Measurements from ENCODE around the gene DLG2.
A peak's percentile ranks its signal among the peaks of the same experiment; 100 is the strongest.

Gene DLG2

GRCh38 chr11:83671289-83671688, 1955.9 kb downstream of the DLG2 start:
- no peak for TF ChIP-seq ZFX (IDR thresholded peaks at IDR 0.05; ENCODE audit: borderline replicate concordance)
- peak; percentile 26; the same call in 1 of the 2 replicates for TF ChIP-seq CTCF (IDR thresholded peaks at IDR 0.05)
- no peak overlapping the region for H3K27ac ChIP-seq

GRCh38 chr11:83666149-83666548, 1961.0 kb downstream of the DLG2 start:
- H3K27ac ChIP-seq: no peak overlapping the region

GRCh38 chr11:83663988-83664387, 1963.2 kb downstream of the DLG2 start:
- no peak overlapping the region for H3K27ac ChIP-seq
- no peak for TF ChIP-seq CTCF (IDR thresholded peaks at IDR 0.05)
- no peak for TF ChIP-seq ZFX (IDR thresholded peaks at IDR 0.05; ENCODE audit: borderline replicate concordance)

More at GRCh38 chr11:83666149-83666548, 1961.0 kb downstream of the DLG2 start:
- TF ChIP-seq ZFX (IDR thresholded peaks at IDR 0.05; ENCODE audit: borderline replicate concordance) (no peak), CTCF (IDR thresholded peaks at IDR 0.05) (no peak)

GRCh38 chr11:83663446-83663845, 1963.7 kb downstream of the DLG2 start:
- no peak for TF ChIP-seq CTCF (IDR thresholded peaks at IDR 0.05)
- TF ChIP-seq ZFX (IDR thresholded peaks at IDR 0.05; ENCODE audit: borderline replicate concordance): no peak
- no peak overlapping the region for H3K27ac ChIP-seq

GRCh38 chr11:83662494-83662893, 1964.7 kb downstream of the DLG2 start:
- no peak for TF ChIP-seq CTCF (IDR thresholded peaks at IDR 0.05)
- TF ChIP-seq ZFX (IDR thresholded peaks at IDR 0.05; ENCODE audit: borderline replicate concordance): no peak
- no peak overlapping the region for H3K27ac ChIP-seq

GRCh38 chr11:83661491-83662350, 1965.4 kb downstream of the DLG2 start:
- TF ChIP-seq ZFX (IDR thresholded peaks at IDR 0.05; ENCODE audit: borderline replicate concordance): no peak
- TF ChIP-seq CTCF (IDR thresholded peaks at IDR 0.05): no peak
- no peak overlapping the region for H3K27ac ChIP-seq

GRCh38 chr11:83659466-83659865, 1967.7 kb downstream of the DLG2 start:
- TF ChIP-seq ZFX (IDR thresholded peaks at IDR 0.05; ENCODE audit: borderline replicate concordance) (no peak), CTCF (IDR thresholded peaks at IDR 0.05) (no peak)

More at GRCh38 chr11:83659466-83659865, 1967.7 kb downstream of the DLG2 start:
- no peak overlapping the region for H3K27ac ChIP-seq

All from 22Rv1 (cell line).